ENCODE measurements around the gene NDRG3.
"Not testable (repeated sequence)": the region's sequence is repeated elsewhere in the genome, so short reads cannot be mapped to it uniquely, and the experiment has no call there.

The NDRG3 gene

DNA sequence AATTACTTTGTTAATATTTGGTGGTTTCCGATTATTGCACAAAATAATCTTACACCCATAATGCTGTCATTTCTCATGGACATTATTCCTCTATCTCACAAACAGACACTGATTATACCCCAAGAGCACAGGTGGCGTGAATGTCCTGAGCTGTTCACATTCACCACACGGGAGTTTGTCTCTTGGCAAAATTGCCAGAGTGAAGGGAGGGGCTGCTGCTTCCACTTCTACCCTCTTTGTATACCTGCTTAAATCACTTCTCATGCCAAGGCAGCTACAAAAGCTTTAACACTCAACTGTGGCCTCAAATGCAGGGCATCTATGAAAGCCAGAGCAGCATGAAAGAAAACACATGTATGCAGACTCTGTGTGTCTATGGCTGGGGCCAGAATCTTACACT is 58.0 kb downstream of the NDRG3 start:
- DNase-seq (ENCODE audit: low spot score) = no peak

DNA sequence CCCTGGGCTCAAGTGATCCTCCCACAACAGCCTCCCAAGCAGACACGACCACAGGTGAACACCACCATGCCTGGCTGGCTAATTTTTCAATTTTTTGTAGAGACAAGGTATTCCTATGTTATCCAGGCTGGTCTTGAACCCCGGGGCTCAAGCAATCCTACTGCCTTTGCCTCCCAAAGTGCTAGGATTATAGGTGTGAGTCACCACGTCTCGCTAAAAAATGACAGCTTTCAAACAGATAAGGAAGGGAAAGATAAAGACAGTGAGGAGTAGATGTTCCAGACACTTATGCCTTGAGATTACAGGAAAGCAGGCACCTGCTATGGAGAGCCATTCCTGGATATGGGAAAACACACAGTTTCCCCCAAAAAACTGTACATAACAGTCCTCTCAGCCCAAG is 58.9 kb downstream of the NDRG3 start:
- no peak for DNase-seq (ENCODE audit: low spot score)

DNA sequence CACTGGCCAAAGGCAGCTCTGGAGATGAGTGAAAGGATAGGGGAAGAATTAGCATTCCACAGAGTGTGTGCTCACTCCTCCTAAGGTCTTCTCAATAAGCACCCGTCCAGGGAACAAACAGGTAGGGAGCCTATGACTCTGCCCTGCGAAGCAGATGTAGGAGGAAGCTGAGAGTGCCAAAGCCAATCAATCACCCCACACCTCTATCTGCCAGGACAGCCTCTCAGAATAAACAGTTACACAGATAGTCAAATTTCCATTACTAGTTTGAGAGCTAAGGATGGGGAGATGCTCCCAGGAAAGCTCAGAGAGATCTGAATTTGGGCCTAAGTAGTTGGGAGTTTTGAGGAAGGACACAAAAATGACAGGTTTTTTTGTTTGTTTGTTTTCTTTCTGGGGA is 59.4 kb downstream of the NDRG3 start:
- DNase-seq (ENCODE audit: low spot score) = no peak

DNA sequence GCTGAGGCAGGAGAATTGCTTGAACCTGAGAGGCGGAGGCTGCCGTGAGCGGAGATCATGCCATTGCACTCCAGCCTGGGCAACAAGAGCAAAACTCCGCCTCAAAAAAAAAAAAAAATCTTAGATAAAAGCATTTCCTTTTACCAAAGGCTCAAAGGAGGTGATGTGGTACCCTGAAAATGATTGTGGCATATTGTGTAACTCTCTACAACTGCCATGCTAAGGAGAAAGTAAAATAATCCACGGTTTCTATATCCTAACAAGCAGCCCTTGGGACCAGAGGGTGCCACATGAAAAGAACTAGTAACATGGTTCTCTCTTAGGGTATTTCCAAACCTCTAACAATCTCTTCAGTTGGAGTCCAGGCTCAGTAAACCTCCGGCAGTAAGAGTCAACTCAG is 61.1 kb downstream of the NDRG3 start:
- no peak for DNase-seq (ENCODE audit: low spot score)

DNA sequence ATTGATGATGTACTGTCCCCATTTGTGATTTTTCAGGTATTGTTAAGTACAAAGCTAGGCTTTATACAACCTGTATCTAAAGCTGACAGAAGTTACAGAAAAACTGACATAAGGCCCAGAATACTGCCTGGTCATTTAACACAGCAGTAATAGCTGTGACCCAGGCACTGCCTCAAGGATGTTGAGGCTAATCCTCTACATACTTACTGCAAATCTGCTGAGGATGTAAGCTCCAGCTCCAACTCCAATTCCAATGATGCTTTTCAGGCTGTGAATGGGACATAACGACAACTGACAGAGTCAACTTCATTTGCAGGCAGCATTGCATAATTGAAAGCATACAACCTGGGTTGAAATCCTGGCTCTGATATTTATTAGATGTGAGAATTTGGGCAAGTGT is 63.6 kb downstream of the NDRG3 start:
- no peak for DNase-seq (ENCODE audit: low spot score)

DNA sequence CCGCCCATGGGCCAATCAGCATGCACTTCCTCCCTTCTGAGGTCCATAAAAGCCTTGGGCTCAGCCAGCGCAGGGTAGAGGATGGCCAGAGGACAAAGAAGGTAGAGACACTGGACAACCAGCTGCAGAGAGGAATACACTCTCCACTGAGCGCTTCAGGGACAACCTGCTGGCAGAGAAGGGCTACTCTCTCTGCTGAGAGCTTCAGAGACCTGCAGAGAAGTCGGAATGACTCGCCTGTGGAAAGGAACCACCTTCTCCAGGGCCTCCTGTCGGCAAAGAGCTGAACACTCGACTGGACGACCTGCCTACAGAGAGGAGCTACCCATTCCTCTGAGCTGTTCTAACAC is 68.5 kb downstream of the NDRG3 start:
- no peak for DNase-seq (ENCODE audit: low spot score)

DNA sequence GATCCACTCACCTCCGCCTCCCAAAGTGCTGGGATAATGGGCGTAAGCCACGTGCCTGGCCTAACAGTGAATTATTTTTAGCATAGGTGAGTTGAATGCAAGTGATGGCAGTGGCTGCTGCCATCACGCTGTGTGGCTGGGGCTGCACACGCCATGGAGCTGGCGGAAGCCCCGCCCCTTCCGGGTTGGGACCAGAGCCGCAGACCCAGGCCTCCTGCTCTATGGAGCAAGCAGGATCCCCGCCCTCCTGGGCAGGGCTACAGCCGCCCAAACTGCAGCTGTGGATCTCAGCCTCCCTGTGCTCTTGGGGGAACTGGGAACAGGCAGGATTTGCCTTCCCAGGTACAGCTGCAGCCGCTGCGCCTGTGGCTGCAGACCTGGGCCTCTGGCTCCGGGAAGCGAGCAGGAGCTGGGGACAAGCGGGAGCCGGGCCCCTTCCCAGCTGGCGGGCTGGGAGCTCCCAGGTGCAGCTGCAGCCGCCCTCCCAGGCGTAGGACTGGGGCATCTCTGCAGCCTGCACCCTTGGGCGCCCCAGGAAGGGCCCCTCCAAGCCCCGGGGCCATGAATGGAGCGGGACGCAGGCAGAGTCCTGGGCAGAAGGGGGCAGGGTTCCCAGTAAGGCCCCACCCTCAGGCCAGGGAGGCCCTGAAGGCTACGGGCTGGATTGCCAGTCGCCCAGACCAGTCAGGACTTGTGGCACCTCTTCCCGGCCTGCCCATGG is 69.0 kb downstream of the NDRG3 start:
- DNase-seq (ENCODE audit: low spot score) = no peak

DNA sequence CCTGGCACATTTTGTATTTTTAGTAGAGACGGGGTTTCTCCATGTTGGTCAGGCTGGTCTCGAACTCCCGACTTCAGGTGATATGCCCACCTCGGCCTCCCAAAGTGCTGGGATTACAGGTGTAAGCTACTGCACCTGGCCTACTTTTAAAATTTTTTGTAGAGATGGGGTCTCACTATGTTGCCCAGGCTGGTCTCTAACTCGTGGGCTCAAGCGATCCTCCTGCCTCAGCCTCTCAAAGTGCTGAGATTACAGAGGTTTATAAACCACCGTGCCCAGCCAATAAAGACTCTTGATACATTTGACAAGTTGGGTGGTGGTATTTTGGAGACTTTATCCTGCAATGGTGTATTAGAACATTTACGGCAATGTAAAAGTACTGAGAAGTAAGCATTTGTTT is 70.3 kb downstream of the NDRG3 start:
- not testable (repeated sequence) for DNase-seq (ENCODE audit: low spot score)

DNA sequence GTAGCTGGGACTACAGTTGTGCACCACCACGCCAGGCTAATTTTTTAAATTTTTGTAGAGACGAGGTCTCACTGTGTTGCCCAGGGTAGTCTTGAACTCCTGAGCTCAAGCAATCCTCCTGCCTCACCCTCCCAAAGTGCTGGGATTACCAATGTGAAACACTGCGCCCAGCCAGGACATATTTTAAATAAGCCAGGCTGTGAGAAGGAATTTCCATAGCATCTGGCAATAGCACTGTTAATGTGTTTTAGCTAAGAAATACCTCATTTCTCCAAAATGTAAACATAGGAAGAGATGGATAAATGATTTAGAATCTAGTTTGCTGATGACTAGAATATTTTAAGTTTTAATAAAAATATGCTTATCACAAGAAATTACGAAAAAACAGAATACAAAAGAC is 72.9 kb downstream of the NDRG3 start:
- no peak for DNase-seq (ENCODE audit: low spot score)

DNA sequence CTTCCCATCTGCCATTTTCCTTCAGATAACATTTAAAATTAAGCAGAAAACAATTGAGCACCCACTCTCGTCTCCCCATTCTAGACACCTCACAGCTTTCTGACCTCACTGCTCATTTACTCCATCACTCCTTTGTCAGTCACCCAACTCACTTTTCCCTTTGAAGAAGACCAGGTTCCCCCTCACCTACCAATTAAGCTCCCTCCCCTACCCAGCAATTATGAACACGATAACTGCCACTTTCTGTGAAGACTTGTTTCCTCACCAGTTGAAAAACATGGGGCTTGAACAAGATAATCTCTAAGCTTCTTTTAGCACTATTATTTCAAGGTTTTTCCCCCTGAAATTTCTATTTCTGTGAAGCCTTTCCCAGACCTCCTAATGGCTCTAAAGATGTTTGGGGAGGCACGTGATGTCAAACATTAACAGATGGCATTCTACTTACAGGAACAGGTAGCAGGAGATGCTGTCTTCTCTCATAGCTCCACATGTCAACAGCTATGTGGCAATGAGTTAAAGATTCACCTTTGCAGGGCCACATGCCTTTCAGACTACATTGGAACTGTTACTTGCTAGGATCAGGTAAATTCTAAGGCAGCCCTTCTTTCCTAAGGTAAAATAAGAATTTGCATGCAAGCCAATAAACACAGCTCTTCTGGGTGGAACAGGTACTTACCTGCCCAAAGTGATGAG is 75.1 kb downstream of the NDRG3 start:
- DNase-seq (ENCODE audit: low spot score) = no peak

DNA sequence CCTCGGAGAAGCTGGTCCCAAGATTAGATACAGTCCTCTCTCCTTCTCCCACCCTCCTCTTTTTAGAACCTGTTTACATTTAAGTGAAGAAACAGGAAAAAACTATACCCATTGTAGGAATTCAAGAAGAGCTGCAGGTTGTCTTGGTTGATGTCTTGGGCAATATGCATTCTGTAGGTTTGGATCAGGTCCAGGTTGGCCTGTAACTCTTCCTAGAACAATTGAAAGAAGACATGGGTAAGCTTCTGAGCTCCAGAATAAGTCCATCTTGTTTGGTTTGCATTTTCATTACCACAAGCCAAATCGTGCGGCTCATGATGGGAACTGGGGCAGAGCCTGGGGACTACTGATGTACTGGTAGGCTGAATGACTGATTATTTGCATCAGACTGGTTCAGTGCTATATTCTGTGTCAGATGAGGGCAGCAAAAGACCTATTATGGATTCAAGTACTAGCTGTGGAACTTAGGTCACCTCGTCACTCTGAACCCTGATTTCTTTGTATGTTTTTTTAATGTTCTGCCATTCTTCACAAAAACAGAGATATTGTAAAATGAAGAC is 79.6 kb downstream of the NDRG3 start:
- DNase-seq (ENCODE audit: low spot score) = no peak

DNA sequence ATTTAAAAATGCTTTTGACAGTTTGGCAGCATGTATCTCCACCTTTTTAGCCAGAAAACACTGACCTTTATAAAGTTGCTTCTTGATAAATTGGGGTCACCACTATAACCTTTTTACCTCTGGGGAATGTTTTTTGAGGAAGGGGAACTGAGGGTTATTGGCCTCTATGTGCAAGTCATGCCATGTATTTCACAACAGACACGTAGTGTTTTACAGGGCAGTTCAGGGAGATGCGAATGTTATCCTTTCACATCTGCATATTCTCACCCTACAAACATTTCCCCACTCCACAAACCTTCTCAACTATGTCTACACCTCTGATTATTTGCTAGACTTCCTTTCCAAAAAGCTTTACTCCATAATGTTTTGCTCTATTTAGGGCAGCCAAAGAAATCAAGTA is 82.9 kb downstream of the NDRG3 start:
- DNase-seq (ENCODE audit: low spot score) = no peak

DNA sequence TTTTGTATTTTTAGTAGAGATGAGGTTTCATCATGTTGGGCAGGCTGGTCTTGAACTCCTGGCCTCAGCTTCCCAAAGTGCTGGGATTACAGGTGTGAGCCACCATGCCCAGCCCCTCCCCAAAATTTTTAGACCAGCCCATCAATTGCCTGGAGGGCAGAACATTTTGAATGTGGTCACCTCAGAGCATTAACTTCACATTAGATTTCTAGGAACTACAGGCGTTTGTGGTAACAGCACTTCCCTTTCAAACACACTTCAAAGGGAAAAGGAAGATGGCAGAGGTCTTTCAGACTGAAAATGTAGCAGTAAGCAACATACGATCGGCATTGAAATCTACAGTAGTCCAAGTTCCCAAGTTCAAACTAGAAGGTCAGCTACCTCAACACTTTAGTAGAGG is 87.6 kb downstream of the NDRG3 start:
- peak; percentile 36 for DNase-seq (ENCODE audit: low spot score)

DNA sequence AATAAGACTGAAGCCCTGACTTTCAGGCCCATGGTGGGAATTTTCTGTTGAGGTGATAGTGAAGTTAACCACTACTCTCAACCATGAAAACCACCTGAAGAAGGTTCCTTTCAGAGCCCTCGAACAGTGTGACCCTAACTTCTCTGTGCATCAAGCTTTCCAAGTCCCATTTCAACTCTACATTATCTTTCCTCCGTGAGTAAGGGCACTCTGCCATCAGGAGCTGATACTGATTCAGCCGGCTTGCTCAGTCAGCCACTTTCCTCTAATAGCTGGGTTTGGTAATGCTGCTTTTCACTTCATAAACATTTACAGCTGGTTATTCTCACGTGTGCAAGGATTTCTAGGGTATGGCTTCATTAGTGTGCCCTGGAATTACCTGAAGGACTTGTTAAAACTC is 89.2 kb downstream of the NDRG3 start:
- DNase-seq (ENCODE audit: low spot score) = no peak

DNA sequence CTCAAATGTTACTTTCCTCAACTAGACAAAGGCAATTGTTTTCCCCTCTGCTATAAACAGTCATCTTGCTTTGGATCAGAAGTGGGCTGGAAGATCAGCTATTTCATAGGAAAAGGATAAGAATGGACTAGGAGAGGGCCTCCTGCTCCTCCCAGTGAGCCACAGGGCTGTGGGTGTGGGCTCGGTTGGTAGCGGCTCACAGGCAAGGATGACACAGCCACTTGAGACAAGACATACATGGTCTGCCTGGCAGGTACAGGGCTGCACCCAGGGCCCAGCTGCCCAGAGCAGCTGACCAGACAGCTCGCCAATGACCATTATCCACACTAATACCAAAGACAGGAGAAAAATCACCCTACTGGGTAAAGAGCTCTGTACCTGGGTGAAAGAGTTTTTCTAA is 90.9 kb downstream of the NDRG3 start:
- no peak for DNase-seq (ENCODE audit: low spot score)

DNA sequence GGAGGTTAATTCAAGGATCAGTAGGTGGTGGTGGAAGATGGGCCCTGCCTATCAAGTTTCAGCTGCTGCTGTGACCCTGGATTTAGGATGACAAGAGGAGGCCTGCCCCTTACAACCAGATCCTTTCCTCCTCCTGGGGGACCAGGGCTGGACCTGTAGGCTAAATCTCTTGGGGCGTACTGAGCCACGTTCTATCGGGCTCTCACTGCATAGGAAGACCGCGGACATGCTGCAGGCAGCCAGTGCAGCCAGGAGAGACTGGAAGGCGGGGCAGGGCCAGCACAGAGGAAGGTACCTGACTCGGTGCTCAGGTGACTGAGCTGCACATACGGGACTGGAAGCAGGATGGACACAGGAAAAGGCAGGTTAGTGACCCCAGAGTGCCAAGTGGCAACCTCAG is 91.4 kb downstream of the NDRG3 start:
- no peak for DNase-seq (ENCODE audit: low spot score)

DNA sequence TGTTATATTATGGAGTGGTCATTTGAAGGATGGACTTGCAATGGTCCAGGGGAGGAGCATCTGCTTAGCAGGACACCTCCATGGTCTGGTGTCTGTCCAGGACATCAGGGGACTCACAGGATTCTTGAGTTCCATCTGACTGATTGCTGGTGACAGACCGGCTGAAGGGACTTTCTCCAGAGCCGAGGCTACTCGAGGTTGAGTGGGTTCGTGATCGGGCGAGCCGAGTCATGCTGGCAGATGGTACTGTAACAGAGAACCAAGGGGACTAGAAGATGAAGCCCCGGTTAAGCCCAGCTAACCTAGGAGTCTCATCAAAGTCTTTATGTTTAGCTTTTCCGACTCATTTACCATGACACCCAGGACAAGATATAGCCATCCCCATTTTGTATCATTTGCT is 92.4 kb downstream of the NDRG3 start:
- DNase-seq (ENCODE audit: low spot score) = no peak

DNA sequence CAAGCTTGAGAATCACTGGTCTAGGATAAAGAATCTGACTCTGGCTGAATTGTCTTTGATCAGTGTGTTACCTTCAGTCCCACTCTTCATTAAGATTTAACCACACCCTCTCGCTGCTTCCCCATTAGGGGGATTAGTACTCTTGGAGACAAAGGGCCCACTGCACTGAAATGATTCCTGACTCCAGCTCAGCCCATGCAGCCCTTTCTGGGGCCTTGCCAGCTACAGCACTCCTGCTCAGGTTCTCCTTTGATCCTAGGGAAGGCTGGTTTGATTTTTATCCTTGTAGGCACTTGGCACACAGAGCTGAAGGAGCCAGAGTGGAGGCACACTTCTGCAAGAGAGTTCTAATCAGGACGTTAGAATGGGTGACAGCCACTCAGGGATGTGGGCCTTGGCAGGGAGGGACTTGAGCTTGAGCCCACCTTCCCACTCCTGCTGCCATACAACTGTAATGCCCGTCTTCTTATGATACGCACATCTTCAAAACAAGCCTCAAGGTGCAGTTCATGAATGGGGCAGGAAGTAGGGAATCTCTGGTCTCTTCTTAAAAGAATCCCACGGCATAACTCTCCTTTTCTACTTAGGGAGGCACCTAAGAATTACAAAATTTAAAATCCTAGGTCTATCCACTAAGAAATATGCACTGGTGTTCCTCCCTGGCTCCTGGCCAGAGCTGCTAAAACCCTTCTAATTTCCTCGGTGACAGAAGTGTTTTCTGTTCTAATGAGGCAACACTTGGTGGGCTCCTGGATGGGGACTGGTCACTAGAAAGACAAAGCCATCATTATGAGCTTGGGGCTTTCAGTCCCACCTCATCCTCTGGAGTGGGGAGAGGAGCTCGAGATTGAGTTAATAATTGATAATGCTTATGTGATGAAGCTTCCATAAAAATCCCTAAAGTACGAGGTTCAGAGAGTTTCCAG is 98.4 kb downstream of the NDRG3 start:
- no peak for DNase-seq (ENCODE audit: low spot score)

DNA sequence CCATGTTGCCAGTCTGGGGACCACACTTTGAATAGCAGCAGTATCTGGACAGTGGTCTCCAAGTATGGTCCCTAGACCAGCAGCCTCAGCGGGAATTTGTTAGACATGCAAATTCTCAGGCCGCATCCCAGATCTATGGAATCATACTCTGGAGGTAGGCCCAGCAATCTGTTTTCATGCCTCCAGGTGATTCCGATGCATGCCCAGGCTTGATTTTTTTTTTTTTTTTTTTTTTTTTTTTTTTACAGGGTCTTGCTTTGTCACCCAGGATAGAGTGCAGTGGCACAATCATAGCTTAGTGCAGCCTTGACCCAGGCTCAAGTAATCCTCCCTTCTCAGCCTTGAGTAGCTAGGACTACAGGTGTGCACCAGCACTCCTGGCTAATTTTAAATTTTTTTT is 99.2 kb downstream of the NDRG3 start:
- no peak for DNase-seq (ENCODE audit: low spot score)

DNA sequence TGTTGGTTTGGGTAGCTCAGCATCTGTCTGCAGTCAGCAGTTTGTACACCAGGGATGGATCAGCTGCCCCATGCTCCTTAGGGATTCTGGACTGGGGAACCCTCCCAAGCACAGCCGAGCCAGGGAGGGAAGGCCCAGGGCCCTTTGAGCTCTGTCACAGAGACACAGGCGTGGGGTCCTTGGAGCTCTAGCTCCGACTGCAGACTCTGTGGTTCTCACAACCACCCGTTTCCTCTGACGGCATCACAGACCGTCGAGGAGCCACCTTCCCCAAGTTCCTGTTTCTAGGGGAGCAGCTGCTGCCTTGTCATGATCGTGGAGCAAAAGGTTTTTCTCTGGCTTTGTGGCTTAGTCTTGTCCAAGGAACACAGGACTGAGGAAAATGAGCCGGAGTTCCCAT is 99.9 kb downstream of the NDRG3 start, which contains the start of gene SLA2:
SLA2 (minus strand) TSS at position 199 of the 400 bp plus-strand sequence. CDS start 4,861 bp downstream, outside the sequence.
- peak; percentile 74 for DNase-seq (ENCODE audit: low spot score)

DNA sequence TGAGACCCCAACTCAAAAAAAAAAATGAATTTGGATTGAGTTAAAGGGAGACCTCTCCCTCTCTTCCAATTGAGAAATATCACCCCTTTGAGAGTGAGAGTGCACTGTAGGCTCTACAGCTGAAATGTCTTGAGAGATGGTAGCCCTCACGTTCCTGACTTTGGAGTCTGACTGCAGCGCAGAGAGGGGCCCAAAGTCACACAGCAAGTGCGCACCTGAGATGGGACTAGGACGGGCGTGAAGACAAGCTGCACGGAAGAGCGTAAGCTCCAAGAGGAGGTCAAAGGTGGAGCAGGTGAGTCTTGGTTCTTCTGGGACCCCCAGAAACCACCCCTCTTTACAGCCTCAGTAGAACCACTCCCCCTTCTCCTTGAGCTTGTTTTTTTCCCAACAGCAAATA is 100.5 kb downstream of the NDRG3 start:
- no peak for DNase-seq (ENCODE audit: low spot score)

DNA sequence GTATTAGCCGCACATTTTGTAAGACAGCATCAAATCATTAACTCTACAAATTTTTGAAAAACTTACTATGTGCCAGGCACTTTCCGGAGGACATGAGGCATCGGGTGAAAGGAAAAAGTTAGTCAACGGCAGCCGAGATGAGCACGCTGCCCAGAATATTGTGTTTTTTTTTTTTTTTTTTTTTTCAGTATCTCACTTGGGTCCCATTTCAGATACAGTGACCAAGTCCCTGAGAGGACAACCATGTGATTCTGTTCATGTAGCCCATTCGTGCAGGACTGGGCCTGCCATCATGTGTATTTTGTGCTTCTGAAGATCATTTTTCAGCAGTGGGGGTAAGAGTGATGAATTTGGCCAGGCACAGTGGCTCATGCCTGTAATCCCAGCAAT is 101.2 kb downstream of the NDRG3 start:
- DNase-seq (ENCODE audit: low spot score) = no peak

All from CD4-positive, alpha-beta T cell treated with Interleukin-6 at 100 ng/mL for 8 hours (primary cell).